H9 (cell line): ENCODE data around the gene ANKS3. TPM values are rescaled to one million over a fixed set of nuclear protein-coding genes. Genes with fewer than 3 reads are reported as not detected.

Experiments used
- DNase-seq: peaks from one replicate; pipeline ENCODE4 v3.0.0-alpha.2; 2017
- H2AFZ ChIP-seq: one replicate; pipeline ENCODE4 v1.6.1; 2013; ENCODE audit warnings: mild to moderate bottlenecking, low read length, control low read depth, moderate library complexity
- H2AK5ac ChIP-seq: 2 replicates; pipeline ENCODE4 v1.6.1; 2013; ENCODE audit warnings: low read length, control low read depth, mixed read lengths; ENCODE audit not compliant: insufficient read length
- H2BK120ac ChIP-seq: one replicate; pipeline ENCODE4 v1.6.1; 2013; ENCODE audit warnings: low read depth, mild to moderate bottlenecking, low read length, control low read depth, inconsistent platforms; ENCODE audit not compliant: poor library complexity, severe bottlenecking
- H2BK12ac ChIP-seq: 2 replicates; pipeline ENCODE4 v1.6.1; 2013; ENCODE audit warnings: low read length, control low read depth, mixed read lengths, low read depth; ENCODE audit not compliant: insufficient read length
- H2BK15ac ChIP-seq: 2 replicates; pipeline ENCODE4 v1.6.1; 2013; ENCODE audit warnings: low read depth, low read length, control low read depth
- H2BK20ac ChIP-seq: one replicate; pipeline ENCODE4 v1.6.1; 2013; ENCODE audit warnings: low read depth, mild to moderate bottlenecking, low read length, control low read depth, inconsistent platforms; ENCODE audit not compliant: poor library complexity, severe bottlenecking
- H2BK5ac ChIP-seq: 2 replicates; pipeline ENCODE4 v1.6.1; 2013; ENCODE audit warnings: low read length, control low read depth, mixed read lengths; ENCODE audit not compliant: insufficient read length
- H3K14ac ChIP-seq: 2 replicates; pipeline ENCODE4 v1.6.1; 2013; ENCODE audit warnings: low read length, control low read depth; ENCODE audit not compliant: insufficient read depth
- H3K18ac ChIP-seq: 2 replicates; pipeline ENCODE4 v1.6.1; 2013; ENCODE audit warnings: low read depth, mild to moderate bottlenecking, mixed read lengths, low read length, control low read depth; ENCODE audit not compliant: insufficient read length
- H3K23ac ChIP-seq: 2 replicates; pipeline ENCODE4 v1.6.1; 2013; ENCODE audit warnings: low read length, control low read depth, mixed read lengths, low read depth; ENCODE audit not compliant: insufficient read length
- H3K23me2 ChIP-seq: 2 replicates; pipeline ENCODE4 v1.6.1; 2013; ENCODE audit warnings: low read depth, mild to moderate bottlenecking, mixed read lengths, low read length, control low read depth; ENCODE audit not compliant: insufficient read length, poor library complexity, severe bottlenecking
- H3K27ac ChIP-seq: 2 replicates; pipeline ENCODE4 v1.5.1; 2013; ENCODE audit warnings: low read length, control low read depth, mixed read lengths, low read depth; ENCODE audit not compliant: insufficient read length
- H3K27me3 ChIP-seq: 2 replicates; pipeline ENCODE4 v1.6.1; 2013; ENCODE audit warnings: low read length, control low read depth, inconsistent platforms; ENCODE audit not compliant: insufficient read depth
- H3K4ac ChIP-seq: 2 replicates; pipeline ENCODE4 v1.6.1; 2013; ENCODE audit warnings: low read depth, mild to moderate bottlenecking, control low read depth, inconsistent platforms, low read length, moderate library complexity
- H3K4me1 ChIP-seq: 2 replicates; pipeline ENCODE4 v1.6.1; 2013; ENCODE audit warnings: low read length, control low read depth, inconsistent platforms; ENCODE audit not compliant: insufficient read depth
- H3K4me2 ChIP-seq: 2 replicates; pipeline ENCODE4 v1.6.1; 2013; ENCODE audit warnings: low read length, control low read depth, mixed read lengths; ENCODE audit not compliant: insufficient read length, insufficient read depth
- H3K56ac ChIP-seq: 2 replicates; pipeline ENCODE4 v1.6.1; 2013; ENCODE audit warnings: low read depth, mild to moderate bottlenecking, mixed read lengths, low read length, control low read depth; ENCODE audit not compliant: insufficient read length
- H3K79me1 ChIP-seq: 2 replicates; pipeline ENCODE4 v1.6.1; 2013; ENCODE audit warnings: low read depth, mild to moderate bottlenecking, moderate library complexity, low read length, control low read depth, inconsistent platforms; ENCODE audit not compliant: insufficient read depth, poor library complexity, severe bottlenecking
- H3K79me2 ChIP-seq: 2 replicates; pipeline ENCODE4 v1.6.1; 2013; ENCODE audit warnings: low read length, control low read depth, inconsistent platforms; ENCODE audit not compliant: insufficient read depth
- H3K9ac ChIP-seq: 2 replicates; pipeline ENCODE4 v1.6.1; 2013; ENCODE audit warnings: low read length, control low read depth, mixed read lengths; ENCODE audit not compliant: insufficient read length; ENCODE audit errors: extremely low read depth
- H3K9me3 ChIP-seq: one replicate; pipeline ENCODE4 v1.6.1; 2013; ENCODE audit warnings: low read depth, low read length, inconsistent platforms; ENCODE audit not compliant: control insufficient read depth
- H3T11ph ChIP-seq: one replicate; pipeline ENCODE4 v1.6.1; 2013; ENCODE audit warnings: mild to moderate bottlenecking, low read length, control low read depth, inconsistent platforms
- H4K20me1 ChIP-seq: one replicate; pipeline ENCODE4 v1.6.1; 2013; ENCODE audit not compliant: control insufficient read depth, insufficient read length, insufficient read depth
- H4K5ac ChIP-seq: 2 replicates; pipeline ENCODE4 v1.6.1; 2013; ENCODE audit warnings: low read depth, mild to moderate bottlenecking, mixed read lengths, low read length, control low read depth; ENCODE audit not compliant: insufficient read length
- H4K8ac ChIP-seq: replicated peaks from 2 replicates; pipeline ENCODE4 v1.6.1; 2013; ENCODE audit warnings: low read length, control low read depth, mixed read lengths, low read depth; ENCODE audit not compliant: insufficient read length
- H4K91ac ChIP-seq: 2 replicates; pipeline ENCODE4 v1.6.1; 2013; ENCODE audit warnings: low read depth, mild to moderate bottlenecking, moderate library complexity, mixed read lengths, low read length, control low read depth; ENCODE audit not compliant: insufficient read length
- H3K27ac Mint-ChIP-seq, 3 experiments: 2 replicates in 2 of 3; 3 replicates in 1 of 3; pipeline ENCODE4 v1.8.0; 2020 to 2021; ENCODE audit warnings: mixed read lengths in 3 of 3, mild to moderate bottlenecking in 1 of 3, moderate library complexity in 1 of 3
- H3K27me3 Mint-ChIP-seq: 2 replicates; pipeline ENCODE4 v1.8.0; 2021; ENCODE audit warnings: low read depth, mild to moderate bottlenecking, moderate library complexity, mixed read lengths
- H3K36me3 Mint-ChIP-seq, 3 experiments: 2 replicates in 2 of 3; 3 replicates in 1 of 3; pipeline ENCODE4 v1.8.0; 2020 to 2021; ENCODE audit warnings: low read depth in 3 of 3, mixed read lengths in 3 of 3; ENCODE audit not compliant: insufficient read depth in 1 of 3
- H3K4me1 Mint-ChIP-seq, 2 experiments: 2 replicates each; pipeline ENCODE4 v1.8.0; 2020; ENCODE audit warnings: mixed read lengths in 2 of 2
- H3K4me3 Mint-ChIP-seq, 2 experiments: 2 replicates in 1 of 2; 3 replicates in 1 of 2; pipeline ENCODE4 v1.8.0; 2020 to 2021; ENCODE audit warnings: mild to moderate bottlenecking in 2 of 2, mixed read lengths in 2 of 2, moderate library complexity in 1 of 2
- H3K9me3 Mint-ChIP-seq, 2 experiments: 2 replicates in 1 of 2; 3 replicates in 1 of 2; pipeline ENCODE4 v1.8.0; 2020; ENCODE audit warnings: mild to moderate bottlenecking in 2 of 2, mixed read lengths in 2 of 2, moderate library complexity in 1 of 2
- WGBS: extraction: QIAGEN DNeasy Blood & Tissue Kit; methylation state at CpG from one replicate; pipeline ENCODE4 v1.1.7; 2013; ENCODE audit warnings: missing lambda C conversion rate, low lambda C conversion rate, mixed read lengths; ENCODE audit not compliant: insufficient read length; ENCODE audit errors: extremely low coverage; 5-methylcytosine and 5-hydroxymethylcytosine counted together
- total RNA-seq: library from RNA; stranded (reverse); gene quantifications from 2 replicates; pipeline ENCODE4 v1.2.1, GENCODE V29; 2021
- TF ChIP-seq, protein P1 (sequence below): fragments of 200-600 bp; sonication (generic); conservative IDR thresholded peaks from 3 replicates; pipeline ENCODE4 v1.8.0; 2021; ENCODE audit warnings: antibody characterized with exemption, mild to moderate bottlenecking

Gene ANKS3
- total RNA-seq, 1 experiment from 2014 or later: 32.0 TPM

DNA sequence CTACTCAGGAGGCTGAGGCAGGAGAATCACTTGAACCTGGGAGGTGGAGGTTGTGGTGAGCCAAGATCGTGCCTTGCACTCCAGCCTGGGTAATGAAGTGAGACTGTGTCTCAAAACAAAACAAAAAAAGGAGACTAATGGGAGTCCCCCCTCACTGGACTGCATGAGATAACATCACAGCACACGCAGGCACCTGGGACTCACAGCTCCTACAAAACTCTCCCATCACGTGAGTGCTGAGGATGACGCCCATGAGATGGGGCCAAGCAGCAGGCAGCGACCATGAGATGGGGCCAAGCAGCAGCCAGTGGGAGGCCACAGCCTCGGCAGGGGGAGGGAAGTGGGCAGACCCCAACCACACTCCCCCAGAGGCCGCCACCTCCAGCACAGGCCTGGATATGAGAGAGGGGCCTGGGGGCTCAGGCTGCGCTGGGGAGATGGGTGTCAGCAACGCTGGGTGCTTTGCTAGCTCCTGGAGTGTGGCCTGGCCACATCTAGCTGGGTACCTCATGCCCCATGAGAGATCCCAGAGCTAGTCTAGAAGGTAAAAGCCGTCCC is 15.7 kb upstream of the ANKS3 start:
- Histone ChIP-seq H4K91ac (no peak overlapping the region), H3K4me2 (no peak overlapping the region), H3K9ac (no peak overlapping the region), H3K56ac (no peak overlapping the region), H3K9me3 (no peaks in the 10 kb centered on the region), H3K79me1 (no peaks in the 10 kb centered on the region), H2AK5ac (no peak overlapping the region), H3K4ac (no peak overlapping the region), H4K5ac (no peak overlapping the region), H2BK120ac (no peak overlapping the region), H4K20me1 (no peaks in the 10 kb centered on the region), H2BK12ac (no peak overlapping the region), H2BK5ac (no peak overlapping the region), H3K27me3 (no peaks in the 10 kb centered on the region), H4K8ac (no peak overlapping the region), H3K23ac (no peak overlapping the region), H2AFZ (no peak overlapping the region), H3T11ph (no peak overlapping the region), H2BK15ac (no peak overlapping the region), H3K4me1 (no peaks in the 10 kb centered on the region), H3K23me2 (no peaks in the 10 kb centered on the region), H3K27ac (no peak overlapping the region), H3K14ac (no peak overlapping the region), H3K79me2 (no peaks in the 10 kb centered on the region), H3K18ac (no peak overlapping the region), H2BK20ac (no peak overlapping the region)
- no peak overlapping the region for H3K4me3 Mint-ChIP-seq
- WGBS: no CpG with 5 or more reads among the region's 10 CpGs
- H3K27me3 Mint-ChIP-seq: no peaks in the 10 kb centered on the region
- H3K36me3 Mint-ChIP-seq: peaks cover 8 to 26% (median 25%) of the 10 kb centered on the region in 3 experiments; a peak in 6 of 7 replicates
- H3K4me1 Mint-ChIP-seq: peaks cover 0 to 7% of the 10 kb centered on the region in 2 experiments; a peak in 2 of 4 replicates
- no peak overlapping the region for H3K27ac Mint-ChIP-seq
- TF ChIP-seq, protein P1, sequence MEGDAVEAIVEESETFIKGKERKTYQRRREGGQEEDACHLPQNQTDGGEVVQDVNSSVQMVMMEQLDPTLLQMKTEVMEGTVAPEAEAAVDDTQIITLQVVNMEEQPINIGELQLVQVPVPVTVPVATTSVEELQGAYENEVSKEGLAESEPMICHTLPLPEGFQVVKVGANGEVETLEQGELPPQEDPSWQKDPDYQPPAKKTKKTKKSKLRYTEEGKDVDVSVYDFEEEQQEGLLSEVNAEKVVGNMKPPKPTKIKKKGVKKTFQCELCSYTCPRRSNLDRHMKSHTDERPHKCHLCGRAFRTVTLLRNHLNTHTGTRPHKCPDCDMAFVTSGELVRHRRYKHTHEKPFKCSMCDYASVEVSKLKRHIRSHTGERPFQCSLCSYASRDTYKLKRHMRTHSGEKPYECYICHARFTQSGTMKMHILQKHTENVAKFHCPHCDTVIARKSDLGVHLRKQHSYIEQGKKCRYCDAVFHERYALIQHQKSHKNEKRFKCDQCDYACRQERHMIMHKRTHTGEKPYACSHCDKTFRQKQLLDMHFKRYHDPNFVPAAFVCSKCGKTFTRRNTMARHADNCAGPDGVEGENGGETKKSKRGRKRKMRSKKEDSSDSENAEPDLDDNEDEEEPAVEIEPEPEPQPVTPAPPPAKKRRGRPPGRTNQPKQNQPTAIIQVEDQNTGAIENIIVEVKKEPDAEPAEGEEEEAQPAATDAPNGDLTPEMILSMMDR: no peak
- DNase-seq: no peak
- H3K9me3 Mint-ChIP-seq: no peaks in the 10 kb centered on the region
